Keratinocyte (primary cell): ENCODE results near the gene SMYD2. TPM values are rescaled to one million over a fixed set of nuclear protein-coding genes. Genes with fewer than 3 reads are reported as not detected.

Experiments
- DNase-seq: peaks from one replicate; pipeline ENCODE4 v3.0.0-alpha.2; 2011; ENCODE audit warnings: low read depth, missing footprints, low spot score
- FAIRE-seq: peaks from 2 replicates; lab custom pipeline; 2011; peaks lifted over from hg19 to GRCh38; lab: Jason Lieb, UNC
- H2AFZ ChIP-seq: 2 replicates; pipeline ENCODE4 v1.6.0; 2012; ENCODE audit warnings: low read length, control low read depth, inconsistent platforms; ENCODE audit not compliant: control insufficient read depth
- H3K27ac ChIP-seq: 2 replicates; pipeline ENCODE4 v1.5.1; 2011; ENCODE audit warnings: low read length; ENCODE audit not compliant: control insufficient read depth, insufficient read depth
- H3K27me3 ChIP-seq: 3 replicates; pipeline ENCODE4 v1.6.0; 2011; ENCODE audit warnings: low read length; ENCODE audit not compliant: control insufficient read depth, insufficient read depth; ENCODE audit errors: extremely low read depth
- H3K36me3 ChIP-seq, 2 experiments: 2 replicates in 1 of 2; 3 replicates in 1 of 2; pipeline ENCODE4 v1.5.1; 2011; ENCODE audit warnings: low read length in 2 of 2, mild to moderate bottlenecking in 1 of 2; ENCODE audit not compliant: control insufficient read depth in 2 of 2, insufficient read depth in 2 of 2; ENCODE audit errors: extremely low read depth in 1 of 2
- H3K4me1 ChIP-seq: 3 replicates; pipeline ENCODE4 v1.5.1; 2011; ENCODE audit warnings: low read length; ENCODE audit not compliant: control insufficient read depth, insufficient read depth; ENCODE audit errors: extremely low read depth
- H3K4me2 ChIP-seq: 3 replicates; pipeline ENCODE4 v1.6.0; 2011; ENCODE audit warnings: low read depth, low read length; ENCODE audit not compliant: control insufficient read depth, insufficient read depth; ENCODE audit errors: extremely low read depth
- H3K4me3 ChIP-seq, 3 experiments: fragments of 200-600 bp in 1 of 3; sonication (generic) in 1 of 3; 2 replicates in 2 of 3; 3 replicates in 1 of 3; pipeline ENCODE4 v1.5.1; 2011 to 2016; ENCODE audit warnings: low read length in 3 of 3, mild to moderate bottlenecking in 3 of 3, control low read depth in 2 of 3, inconsistent platforms in 1 of 3, low read depth in 1 of 3, mixed read lengths in 1 of 3, mixed run types in 1 of 3, moderate library complexity in 1 of 3; ENCODE audit not compliant: control insufficient read depth in 2 of 3, insufficient read depth in 2 of 3; ENCODE audit errors: extremely low read depth in 1 of 3
- H3K79me2 ChIP-seq: 2 replicates; pipeline ENCODE4 v1.6.0; 2012; ENCODE audit warnings: low read length; ENCODE audit not compliant: control insufficient read depth, insufficient read depth
- H3K9ac ChIP-seq: 3 replicates; pipeline ENCODE4 v1.6.0; 2011; ENCODE audit warnings: low read length; ENCODE audit not compliant: control insufficient read depth, insufficient read depth; ENCODE audit errors: extremely low read depth
- H3K9me1 ChIP-seq: 3 replicates; pipeline ENCODE4 v1.6.0; 2011; ENCODE audit warnings: low read length; ENCODE audit not compliant: control insufficient read depth, insufficient read depth; ENCODE audit errors: extremely low read depth
- H3K9me3 ChIP-seq: 2 replicates; pipeline ENCODE4 v1.5.1; 2012; ENCODE audit warnings: low read depth, low read length; ENCODE audit not compliant: control insufficient read depth
- H4K20me1 ChIP-seq: 3 replicates; pipeline ENCODE4 v1.6.0; 2011; ENCODE audit warnings: low read length; ENCODE audit not compliant: control insufficient read depth, insufficient read depth; ENCODE audit errors: extremely low read depth
- EZH2 ChIP-seq: IDR thresholded peaks from one replicate; pipeline ENCODE4 v1.6.1; 2012; ENCODE audit warnings: inconsistent platforms, mild to moderate bottlenecking, low read length, moderate library complexity
- dilution Hi-C: fragments of 300-500 bp; cut with MboI; formaldehyde crosslinking; loops from one replicate; pipeline ENCODE4 v1.7.0; 2020; ENCODE audit warnings: low sequenced_read_pairs; ENCODE audit not compliant: extremely low pct_ligation_motif_present
- polyA plus RNA-seq, 5 experiments: library from polyadenylated mRNA; depleted of rRNA in 3 of 5; stranded (reverse) in 3 of 5; stranded (forward) in 1 of 5; unstranded in 1 of 5; fragments of >200 nt; gene quantifications; 1 replicate in 1 of 5; 2 replicates in 3 of 5; 3 replicates in 1 of 5; pipeline versions ENCODE4 v1.2.1 to v1.2.3, GENCODE V29; 2011 to 2012; ENCODE audit warnings: missing spikeins in 2 of 5, low read depth in 1 of 5, low replicate concordance in 1 of 5
- TF ChIP-seq, protein P1 (sequence below), 3 experiments: IDR thresholded peaks in 1 of 3; conservative IDR thresholded peaks in 1 of 3; optimal IDR thresholded peaks in 1 of 3; 2 replicates in 2 of 3; 3 replicates in 1 of 3; pipeline versions ENCODE3 to v1.5.1; 2011; ENCODE audit warnings: low read length in 3 of 3, mild to moderate bottlenecking in 3 of 3, moderate library complexity in 2 of 3, control low read depth in 1 of 3, inconsistent platforms in 1 of 3; ENCODE audit not compliant: insufficient read depth in 2 of 3; ENCODE audit errors: extremely low read depth in 1 of 3

SMYD2 gene
- polyA plus RNA-seq, 1 donor (not counting 4 experiments of a cell fraction or from before 2014, with no cell fraction given) = 75.5 TPM

DNA sequence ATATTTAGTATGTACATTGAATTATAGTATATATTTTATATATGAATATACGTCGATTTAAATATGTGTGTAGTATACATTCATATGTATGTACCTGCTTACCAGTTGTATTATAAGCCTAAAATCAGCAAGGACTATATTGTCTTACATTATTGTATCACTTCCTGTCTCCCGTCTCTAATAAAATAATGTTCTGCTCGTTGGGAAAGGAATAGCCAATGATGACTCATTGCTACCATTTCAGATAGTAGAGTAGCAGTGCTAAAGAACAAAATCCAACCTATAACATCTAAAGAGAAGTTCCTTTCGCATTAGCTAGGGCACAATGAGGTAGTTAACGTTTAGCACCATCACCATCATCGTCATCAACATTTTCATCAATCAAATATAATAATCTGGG lies 39.9 kb upstream of the SMYD2 start:
- Histone ChIP-seq H2AFZ (no peak overlapping the region), H3K9me1 (no peaks in the 10 kb centered on the region), H4K20me1 (no peaks in the 10 kb centered on the region), H3K79me2 (no peaks in the 10 kb centered on the region), H3K27ac (no peak overlapping the region), H3K4me2 (no peak overlapping the region), H3K4me3 (no peak overlapping the region), H3K4me1 (peaks cover 3% of the 10 kb centered on the region), H3K27me3 (no peaks in the 10 kb centered on the region), H3K36me3 (no peaks in the 10 kb centered on the region), H3K9me3 (no peaks in the 10 kb centered on the region), H3K9ac (no peak overlapping the region)
- FAIRE-seq (no peak), DNase-seq (no peak)
- dilution Hi-C loops = no loop called here
- TF ChIP-seq, protein P1, sequence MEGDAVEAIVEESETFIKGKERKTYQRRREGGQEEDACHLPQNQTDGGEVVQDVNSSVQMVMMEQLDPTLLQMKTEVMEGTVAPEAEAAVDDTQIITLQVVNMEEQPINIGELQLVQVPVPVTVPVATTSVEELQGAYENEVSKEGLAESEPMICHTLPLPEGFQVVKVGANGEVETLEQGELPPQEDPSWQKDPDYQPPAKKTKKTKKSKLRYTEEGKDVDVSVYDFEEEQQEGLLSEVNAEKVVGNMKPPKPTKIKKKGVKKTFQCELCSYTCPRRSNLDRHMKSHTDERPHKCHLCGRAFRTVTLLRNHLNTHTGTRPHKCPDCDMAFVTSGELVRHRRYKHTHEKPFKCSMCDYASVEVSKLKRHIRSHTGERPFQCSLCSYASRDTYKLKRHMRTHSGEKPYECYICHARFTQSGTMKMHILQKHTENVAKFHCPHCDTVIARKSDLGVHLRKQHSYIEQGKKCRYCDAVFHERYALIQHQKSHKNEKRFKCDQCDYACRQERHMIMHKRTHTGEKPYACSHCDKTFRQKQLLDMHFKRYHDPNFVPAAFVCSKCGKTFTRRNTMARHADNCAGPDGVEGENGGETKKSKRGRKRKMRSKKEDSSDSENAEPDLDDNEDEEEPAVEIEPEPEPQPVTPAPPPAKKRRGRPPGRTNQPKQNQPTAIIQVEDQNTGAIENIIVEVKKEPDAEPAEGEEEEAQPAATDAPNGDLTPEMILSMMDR (optimal IDR thresholded peaks at IDR 0.05 in 1 of 3, IDR thresholded peaks at IDR 0.05 in 1 of 3, conservative IDR thresholded peaks at IDR 0.05 in 1 of 3; ENCODE audit: extremely low read depth in 1 of 3, insufficient read depth in 2 of 3, low read length in 3 of 3) = no peak
- TF ChIP-seq EZH2 = no peak

DNA sequence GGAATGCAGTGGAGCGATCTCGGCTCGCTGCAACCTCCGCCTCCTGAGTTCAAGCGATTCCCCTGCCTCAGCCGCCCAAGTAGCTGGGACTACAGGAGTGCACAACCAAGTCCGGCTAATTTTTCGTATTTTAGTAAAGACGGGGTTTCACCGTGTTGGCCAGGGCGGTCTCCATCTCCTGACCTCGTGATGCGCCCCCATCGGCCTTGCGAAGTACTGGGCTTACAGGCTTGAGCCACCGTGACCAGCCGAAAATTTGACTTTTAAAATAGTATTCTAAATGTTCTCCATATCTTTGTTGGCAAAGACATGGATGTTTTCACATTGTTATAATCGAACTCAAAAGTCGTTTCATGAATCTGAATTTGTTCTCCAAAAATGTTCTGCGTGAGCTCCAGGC lies 36.7 kb upstream of the SMYD2 start:
- Histone ChIP-seq H3K79me2 (no peaks in the 10 kb centered on the region), H3K9me3 (no peaks in the 10 kb centered on the region), H3K9me1 (no peaks in the 10 kb centered on the region), H3K36me3 (no peaks in the 10 kb centered on the region), H3K4me3 (no peak overlapping the region), H4K20me1 (no peaks in the 10 kb centered on the region), H3K27me3 (no peaks in the 10 kb centered on the region), H3K4me1 (peaks cover 3% of the 10 kb centered on the region), H2AFZ (no peak overlapping the region), H3K27ac (no peak overlapping the region), H3K4me2 (no peak overlapping the region), H3K9ac (no peak overlapping the region)
- dilution Hi-C loops = no loop called here
- no peak for FAIRE-seq
- DNase-seq = no peak
- TF ChIP-seq, protein P1 (optimal IDR thresholded peaks at IDR 0.05 in 1 of 3, IDR thresholded peaks at IDR 0.05 in 1 of 3, conservative IDR thresholded peaks at IDR 0.05 in 1 of 3; ENCODE audit: extremely low read depth in 1 of 3, insufficient read depth in 2 of 3, low read length in 3 of 3) = no peak
- TF ChIP-seq EZH2 = no peak
